Fibroblast of mammary gland (primary cell): ENCODE data around the gene GPR160.
"Not testable (repeated sequence)": the region's sequence is repeated elsewhere in the genome, so short reads cannot be mapped to it uniquely, and the experiment has no call there.

Source experiments
- DNase-seq: peaks from one replicate; pipeline ENCODE4 v3.0.0-alpha.2; 2010; ENCODE audit warnings: low read depth
- H3K4me3 ChIP-seq: 2 replicates; pipeline ENCODE4 v1.5.1; 2011; ENCODE audit warnings: low read depth, mild to moderate bottlenecking, low read length, moderate library complexity; ENCODE audit not compliant: control insufficient read depth
- TF ChIP-seq, protein P1 (sequence below): conservative IDR thresholded peaks from 2 replicates; pipeline ENCODE4 v1.5.1; 2011; ENCODE audit warnings: low read depth, low read length, inconsistent platforms; ENCODE audit not compliant: control insufficient read depth, insufficient read depth

GPR160 gene

DNA sequence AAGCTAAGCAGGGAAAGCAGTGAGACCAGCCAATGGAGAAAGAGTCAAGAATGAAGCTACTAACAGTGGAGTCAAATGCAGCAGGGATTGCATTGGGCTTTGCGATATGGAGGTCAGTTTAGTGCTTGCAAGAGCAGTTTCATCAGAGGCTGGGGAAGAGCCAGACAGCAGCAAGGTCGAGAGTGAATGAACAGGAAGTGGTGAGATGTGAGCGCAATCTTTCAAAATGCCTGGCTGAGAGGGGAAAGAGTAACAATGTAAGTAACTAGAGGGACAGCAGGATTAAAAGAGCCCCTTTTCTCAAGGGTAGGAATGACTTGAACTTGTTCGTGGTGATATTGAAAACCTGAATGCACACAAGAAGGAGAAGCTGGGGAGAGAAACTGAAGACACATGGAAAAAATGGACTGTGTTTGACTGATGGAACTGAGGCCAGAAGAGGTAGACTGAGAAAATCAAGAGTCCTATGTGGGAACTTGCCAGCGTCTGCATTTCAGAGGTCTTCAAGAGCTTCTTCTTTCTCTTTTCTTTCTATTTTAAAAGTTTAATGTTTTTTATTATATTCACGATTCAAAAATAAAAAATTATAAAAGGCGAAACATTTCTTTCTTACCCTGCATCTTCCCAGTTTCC is 30.6 kb upstream of the GPR160 start:
- no peak overlapping the region for H3K4me3 ChIP-seq
- DNase-seq: peak; percentile 76
- TF ChIP-seq, protein P1, sequence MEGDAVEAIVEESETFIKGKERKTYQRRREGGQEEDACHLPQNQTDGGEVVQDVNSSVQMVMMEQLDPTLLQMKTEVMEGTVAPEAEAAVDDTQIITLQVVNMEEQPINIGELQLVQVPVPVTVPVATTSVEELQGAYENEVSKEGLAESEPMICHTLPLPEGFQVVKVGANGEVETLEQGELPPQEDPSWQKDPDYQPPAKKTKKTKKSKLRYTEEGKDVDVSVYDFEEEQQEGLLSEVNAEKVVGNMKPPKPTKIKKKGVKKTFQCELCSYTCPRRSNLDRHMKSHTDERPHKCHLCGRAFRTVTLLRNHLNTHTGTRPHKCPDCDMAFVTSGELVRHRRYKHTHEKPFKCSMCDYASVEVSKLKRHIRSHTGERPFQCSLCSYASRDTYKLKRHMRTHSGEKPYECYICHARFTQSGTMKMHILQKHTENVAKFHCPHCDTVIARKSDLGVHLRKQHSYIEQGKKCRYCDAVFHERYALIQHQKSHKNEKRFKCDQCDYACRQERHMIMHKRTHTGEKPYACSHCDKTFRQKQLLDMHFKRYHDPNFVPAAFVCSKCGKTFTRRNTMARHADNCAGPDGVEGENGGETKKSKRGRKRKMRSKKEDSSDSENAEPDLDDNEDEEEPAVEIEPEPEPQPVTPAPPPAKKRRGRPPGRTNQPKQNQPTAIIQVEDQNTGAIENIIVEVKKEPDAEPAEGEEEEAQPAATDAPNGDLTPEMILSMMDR: no peak

DNA sequence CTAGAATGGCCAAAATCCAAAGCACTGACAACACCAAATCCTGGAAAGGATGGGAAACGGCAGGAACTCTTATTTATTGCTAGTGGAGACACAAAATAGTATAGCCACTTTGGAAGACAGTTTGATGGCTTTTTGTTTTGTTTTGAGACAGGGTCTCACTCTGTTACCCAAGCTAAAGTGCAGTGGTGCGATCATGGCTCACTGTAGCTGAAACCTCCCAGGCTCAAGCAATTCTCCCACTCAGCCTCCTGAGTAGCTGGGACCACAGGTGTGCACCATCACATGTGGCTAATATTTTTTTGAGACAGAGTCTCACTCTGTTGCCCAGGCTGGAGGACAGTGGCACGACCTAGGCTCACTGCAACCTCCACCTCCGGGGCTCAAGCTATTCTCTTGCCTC is 27.3 kb upstream of the GPR160 start:
- H3K4me3 ChIP-seq: no peak overlapping the region
- DNase-seq: no peak
- TF ChIP-seq, protein P1: no peak

DNA sequence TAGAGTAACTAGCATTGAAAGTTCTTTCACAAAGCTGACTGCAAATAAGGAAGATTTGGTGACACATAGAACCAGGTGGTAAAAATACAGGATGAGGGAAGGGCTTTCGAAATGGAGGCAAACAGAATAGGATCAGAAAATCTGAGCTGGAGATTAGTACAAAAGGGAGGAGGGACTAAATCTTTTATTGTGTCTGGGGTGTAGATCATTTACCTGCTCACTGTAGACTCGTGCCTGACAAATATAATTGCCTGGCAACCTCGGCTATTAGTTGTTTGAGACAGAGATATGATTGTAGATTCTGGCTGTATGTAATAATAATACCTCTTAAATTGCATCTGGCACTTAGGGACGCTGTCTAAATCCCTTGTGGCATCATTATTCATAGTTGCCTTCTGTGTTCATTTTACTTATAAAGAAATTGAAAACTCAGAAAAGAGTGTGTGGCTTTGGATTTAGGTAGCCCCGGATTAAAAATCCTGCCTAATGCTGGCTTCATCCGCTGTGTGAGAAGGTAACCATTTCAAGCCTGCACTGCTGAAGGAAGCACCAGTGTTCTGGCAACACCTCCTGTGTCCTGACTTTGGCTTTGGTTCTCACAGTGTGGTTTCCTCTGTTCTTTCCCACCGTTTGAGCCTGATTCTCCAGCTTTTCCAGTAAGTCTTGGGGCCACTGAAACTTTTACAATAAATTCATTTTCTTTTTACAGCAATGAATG is 25.0 kb upstream of the GPR160 start:
- no peak overlapping the region for H3K4me3 ChIP-seq
- DNase-seq: no peak
- TF ChIP-seq, protein P1: no peak

DNA sequence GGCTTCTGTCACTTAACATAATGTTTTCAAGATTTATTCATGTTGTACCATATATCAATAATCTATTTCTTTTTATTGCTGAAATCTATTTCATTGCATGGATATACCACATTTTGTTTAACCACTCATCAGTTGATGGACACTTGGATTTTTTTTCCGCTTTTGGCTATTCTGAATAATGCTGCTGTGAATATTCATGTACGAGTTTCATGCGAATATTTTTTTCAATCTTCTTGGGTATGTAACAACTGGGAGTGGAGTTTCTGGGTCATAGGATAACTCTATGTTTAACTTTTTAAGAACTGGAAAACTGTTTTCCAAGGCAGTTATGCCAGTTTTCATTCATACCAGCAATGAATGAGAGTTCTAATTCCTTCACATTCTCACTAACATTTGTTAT is 21.7 kb upstream of the GPR160 start:
- no peak overlapping the region for H3K4me3 ChIP-seq
- DNase-seq: no peak
- TF ChIP-seq, protein P1: no peak

DNA sequence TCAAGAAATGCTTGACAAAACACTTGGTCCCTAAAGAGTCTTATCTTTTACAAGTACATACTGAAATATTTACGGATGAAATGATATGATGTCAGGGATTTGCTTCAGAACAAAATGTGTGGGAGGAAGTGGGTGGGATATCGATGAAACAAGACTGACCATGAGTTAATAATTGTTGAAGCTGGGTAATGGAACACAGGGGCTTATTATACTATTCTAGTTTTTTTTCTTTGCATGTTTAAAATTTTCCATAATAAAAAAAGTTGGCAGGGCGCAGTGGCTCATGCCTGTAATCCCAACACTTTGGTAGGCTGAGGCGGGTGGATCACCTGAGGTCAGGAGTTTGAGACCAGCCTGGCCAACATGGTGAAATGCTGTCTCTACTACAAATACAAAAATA is 18.5 kb upstream of the GPR160 start:
- H3K4me3 ChIP-seq, DNase-seq: not testable (repeated sequence)

DNA sequence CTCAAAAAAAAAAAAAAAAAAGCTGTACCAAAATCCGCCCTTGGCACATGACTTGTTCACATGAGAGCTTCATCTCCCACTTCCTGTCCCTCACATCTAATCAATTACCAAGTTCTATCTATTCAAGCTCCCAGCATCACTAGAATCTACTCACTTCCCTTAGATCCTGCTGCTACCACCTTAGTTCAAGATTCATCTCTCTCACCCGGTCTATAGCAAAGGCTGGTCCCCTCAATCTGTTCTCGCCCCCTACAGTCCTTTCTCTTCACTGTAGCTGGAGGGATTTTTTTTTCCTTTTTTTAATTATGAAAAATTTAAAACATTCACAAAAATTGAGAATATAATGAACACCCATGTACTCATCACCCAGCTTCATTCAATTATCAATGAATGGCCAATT is 16.7 kb upstream of the GPR160 start:
- H3K4me3 ChIP-seq: no peak overlapping the region
- no peak for DNase-seq
- TF ChIP-seq, protein P1: no peak

DNA sequence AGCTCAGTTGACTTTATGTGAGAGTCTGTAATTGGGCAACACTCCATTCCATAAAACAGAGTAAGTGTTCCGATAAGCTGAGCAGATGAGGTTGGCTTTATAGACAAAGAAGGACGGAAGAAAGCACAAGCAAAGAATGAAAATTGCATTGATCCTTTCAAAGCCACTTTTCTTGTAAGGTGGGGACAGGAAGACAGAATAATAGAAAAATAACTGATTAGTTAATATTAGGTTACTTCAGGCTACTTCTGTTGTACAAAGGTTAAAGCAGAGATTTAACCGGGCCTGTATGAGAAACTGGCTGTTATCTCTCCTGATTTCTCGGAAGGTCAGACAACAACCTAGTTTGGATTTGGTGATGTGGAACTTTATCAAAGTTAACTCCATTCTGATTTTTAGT is 15.5 kb upstream of the GPR160 start:
- DNase-seq: no peak
- TF ChIP-seq, protein P1: no peak
- H3K4me3 ChIP-seq: no peak overlapping the region
